HepG2 (cell line): ENCODE measurements around the gene ILRUN. TPM values are rescaled to one million over a fixed set of nuclear protein-coding genes. Genes with fewer than 3 reads are reported as not detected.
A peak's percentile ranks its signal among the peaks of the same experiment; 100 is the strongest.

ENCODE experiments used
- FOXK1 ChIP-seq: sonication (generic); formaldehyde crosslinking; IDR thresholded peaks from 2 replicates; pipeline ENCODE4 v1.4.0; 2020; ENCODE audit warnings: low read depth, missing genetic modification reagents, borderline replicate concordance
- HNRNPLL ChIP-seq: fragments of 200-400 bp; formaldehyde crosslinking; IDR thresholded peaks from 2 replicates; pipeline ENCODE4 v1.6.1; 2017; ENCODE audit warnings: mild to moderate bottlenecking, low read depth, low read length; ENCODE audit not compliant: poor library complexity, severe bottlenecking
- MYC ChIP-seq: sonication (generic); formaldehyde crosslinking; IDR thresholded peaks from 2 replicates; pipeline ENCODE4 v1.9.0; 2021; ENCODE audit warnings: missing genetic modification reagents, borderline replicate concordance
- PCBP2 ChIP-seq: fragments of 200-400 bp; formaldehyde crosslinking; optimal IDR thresholded peaks from 2 replicates; pipeline ENCODE3; 2018; ENCODE audit warnings: low read length, low read depth; ENCODE audit not compliant: poor library complexity, severe bottlenecking
- PITX1 ChIP-seq: sonication (generic); formaldehyde crosslinking; IDR thresholded peaks from 2 replicates; pipeline ENCODE4 v1.5.1; 2020; ENCODE audit warnings: mild to moderate bottlenecking, missing genetic modification reagents
- RFXANK ChIP-seq: IDR thresholded peaks from 2 replicates; pipeline ENCODE4 v1.6.1; 2016
- ZNF407 ChIP-seq: sonication (generic); formaldehyde crosslinking; IDR thresholded peaks from one replicate; pipeline ENCODE4 v1.5.1; 2020; ENCODE audit warnings: mild to moderate bottlenecking, missing genetic modification reagents; ENCODE audit errors: not compliant biosample characterization
- ZNF567 ChIP-seq: sonication (generic); formaldehyde crosslinking; IDR thresholded peaks from 2 replicates; pipeline ENCODE4 v1.8.1; 2023; ENCODE audit warnings: mild to moderate bottlenecking, missing genetic modification reagents, borderline replicate concordance
- ZNF619 ChIP-seq: sonication (generic); formaldehyde crosslinking; IDR thresholded peaks from 2 replicates; pipeline ENCODE4 v1.4.0; 2020; ENCODE audit warnings: mild to moderate bottlenecking, missing genetic modification reagents
- ZNF629 ChIP-seq: sonication (generic); formaldehyde crosslinking; conservative IDR thresholded peaks from 2 replicates; pipeline ENCODE4 v1.5.0; 2020; ENCODE audit warnings: missing genetic modification reagents
- polyA plus RNA-seq, 8 experiments: library from polyadenylated mRNA; depleted of rRNA in 3 of 8; stranded (reverse) in 7 of 8; unstranded in 1 of 8; fragments of >200 nt; fragmentation: Illumina TruSeq in 4 of 8; extraction: Trizol in 4 of 8; gene quantifications; 2 replicates each; pipeline versions ENCODE4 v1.2.1 to v1.2.3, GENCODE V29; 2011 to 2016; ENCODE audit warnings: low read depth in 4 of 8, missing spikeins in 1 of 8, mixed read lengths in 1 of 8; ENCODE audit not compliant: insufficient read depth in 1 of 8
- total RNA-seq, 5 experiments: library from RNA; depleted of rRNA; stranded (reverse); fragments of >200 nt; fragmentation: Illumina TruSeq; extraction: Trizol; gene quantifications; 2 replicates each; pipeline ENCODE4 v1.2.3, GENCODE V29; 2016; ENCODE audit warnings: low read depth in 1 of 5
- TF ChIP-seq, protein P1 (sequence below): sonication (generic); formaldehyde crosslinking; IDR thresholded peaks from 2 replicates; pipeline ENCODE4 v1.4.0; 2020; ENCODE audit warnings: low read depth, mild to moderate bottlenecking, missing genetic modification reagents
- TF ChIP-seq, protein P2 (sequence below): sonication (generic); formaldehyde crosslinking; IDR thresholded peaks from 2 replicates; pipeline ENCODE4 v1.9.0; 2022; ENCODE audit warnings: missing genetic modification reagents, mild to moderate bottlenecking, borderline replicate concordance
- TF ChIP-seq, protein P3 (sequence below): conservative IDR thresholded peaks from 2 replicates; pipeline ENCODE4 v1.6.1; 2018; ENCODE audit warnings: missing genetic modification reagents

ILRUN gene
- total and polyA plus RNA-seq, 2 of the 13 experiments (the other 11 are each of a cell fraction or from before 2014, with no cell fraction given) = 45.5 to 66.6 TPM

GRCh38 chr6:34696739-34697543 lies at the start of gene ILRUN (continued):
- TF ChIP-seq ZNF619 (CRISPR knock-in tag) (peak; percentile 77; the same call in 1 of the 2 replicates), ZNF567 (CRISPR knock-in tag) (peak; percentile 34; the same call in 1 of the 2 replicates), PITX1 (CRISPR knock-in tag) (no peak), MYC (peak; percentile 26; the same call in 1 of the 2 replicates), PCBP2 (no peak), FOXK1 (CRISPR knock-in tag) (0 out of 2 replicates have a peak, but pooled peaks have one; percentile 27), HNRNPLL (peak; percentile 92), ZNF407 (CRISPR knock-in tag) (no peak), ZNF629 (CRISPR knock-in tag) (peak; percentile 52; the same call in 1 of the 2 replicates), RFXANK (no peak)
- TF ChIP-seq, protein P1, sequence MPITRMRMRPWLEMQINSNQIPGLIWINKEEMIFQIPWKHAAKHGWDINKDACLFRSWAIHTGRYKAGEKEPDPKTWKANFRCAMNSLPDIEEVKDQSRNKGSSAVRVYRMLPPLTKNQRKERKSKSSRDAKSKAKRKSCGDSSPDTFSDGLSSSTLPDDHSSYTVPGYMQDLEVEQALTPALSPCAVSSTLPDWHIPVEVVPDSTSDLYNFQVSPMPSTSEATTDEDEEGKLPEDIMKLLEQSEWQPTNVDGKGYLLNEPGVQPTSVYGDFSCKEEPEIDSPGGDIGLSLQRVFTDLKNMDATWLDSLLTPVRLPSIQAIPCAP (CRISPR knock-in tag) = 0 out of 2 replicates have a peak, but pooled peaks have one; percentile 77
- TF ChIP-seq, protein P2, sequence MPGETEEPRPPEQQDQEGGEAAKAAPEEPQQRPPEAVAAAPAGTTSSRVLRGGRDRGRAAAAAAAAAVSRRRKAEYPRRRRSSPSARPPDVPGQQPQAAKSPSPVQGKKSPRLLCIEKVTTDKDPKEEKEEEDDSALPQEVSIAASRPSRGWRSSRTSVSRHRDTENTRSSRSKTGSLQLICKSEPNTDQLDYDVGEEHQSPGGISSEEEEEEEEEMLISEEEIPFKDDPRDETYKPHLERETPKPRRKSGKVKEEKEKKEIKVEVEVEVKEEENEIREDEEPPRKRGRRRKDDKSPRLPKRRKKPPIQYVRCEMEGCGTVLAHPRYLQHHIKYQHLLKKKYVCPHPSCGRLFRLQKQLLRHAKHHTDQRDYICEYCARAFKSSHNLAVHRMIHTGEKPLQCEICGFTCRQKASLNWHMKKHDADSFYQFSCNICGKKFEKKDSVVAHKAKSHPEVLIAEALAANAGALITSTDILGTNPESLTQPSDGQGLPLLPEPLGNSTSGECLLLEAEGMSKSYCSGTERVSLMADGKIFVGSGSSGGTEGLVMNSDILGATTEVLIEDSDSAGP (CRISPR knock-in tag) = peak; percentile 68; the same call in 1 of the 2 replicates
- TF ChIP-seq, protein P3, sequence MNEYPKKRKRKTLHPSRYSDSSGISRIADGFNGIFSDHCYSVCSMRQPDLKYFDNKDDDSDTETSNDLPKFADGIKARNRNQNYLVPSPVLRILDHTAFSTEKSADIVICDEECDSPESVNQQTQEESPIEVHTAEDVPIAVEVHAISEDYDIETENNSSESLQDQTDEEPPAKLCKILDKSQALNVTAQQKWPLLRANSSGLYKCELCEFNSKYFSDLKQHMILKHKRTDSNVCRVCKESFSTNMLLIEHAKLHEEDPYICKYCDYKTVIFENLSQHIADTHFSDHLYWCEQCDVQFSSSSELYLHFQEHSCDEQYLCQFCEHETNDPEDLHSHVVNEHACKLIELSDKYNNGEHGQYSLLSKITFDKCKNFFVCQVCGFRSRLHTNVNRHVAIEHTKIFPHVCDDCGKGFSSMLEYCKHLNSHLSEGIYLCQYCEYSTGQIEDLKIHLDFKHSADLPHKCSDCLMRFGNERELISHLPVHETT = 0 out of 2 replicates have a peak, but pooled peaks have one; percentile 23
